Jurkat, Clone E6-1 (cell line): Measurements from ENCODE around the gene RNF225.
"Not testable (repeated sequence)": the region's sequence is repeated elsewhere in the genome, so short reads cannot be mapped to it uniquely, and the experiment has no call there.

Source experiments
- DNase-seq: peaks from one replicate; pipeline ENCODE4 v3.0.0-alpha.2; 2011; ENCODE audit warnings: low read depth, low spot score
- H3K4me3 ChIP-seq: 2 replicates; pipeline ENCODE4 v1.5.1; 2011; ENCODE audit warnings: mild to moderate bottlenecking, low read length, control low read depth, moderate library complexity

RNF225 gene

GRCh38 chr19:58401840-58402421, 6.5 kb downstream of the RNF225 start:
- DNase-seq, result no peak
- H3K4me3 ChIP-seq, result peak overlapping the region; percentile 74

- H3K4me3 ChIP-seq, DNase-seq: not testable (repeated sequence)
These were observed 8.5 kb downstream of the RNF225 start for GRCh38 chr19:58403920-58404478.

GRCh38 chr19:58406818-58407657, 11.6 kb downstream of the RNF225 start:
- H3K4me3 ChIP-seq, result peak overlapping the region; percentile 92
- DNase-seq, result no peak

GRCh38 chr19:58407658-58408151, 12.2 kb downstream of the RNF225 start:
- peak overlapping the region; percentile 92 for H3K4me3 ChIP-seq
- no peak for DNase-seq

- peak; percentile 94 for DNase-seq
- H3K4me3 ChIP-seq, result peak within 1 kb of the TSS; percentile 92
These were observed 12.9 kb downstream of the RNF225 start, which contains the start of gene ZNF584 for GRCh38 chr19:58408152-58409009. ZNF584 (plus strand) TSS chr19:58408649; CDS start chr19:58409148, 499 bp downstream.

- DNase-seq, result no peak
- peak overlapping the region; percentile 92 for H3K4me3 ChIP-seq
These were observed 13.7 kb downstream of the RNF225 start for GRCh38 chr19:58409010-58409790.

- DNase-seq, result no peak
- no peak overlapping the region for H3K4me3 ChIP-seq
These were observed 21.1 kb downstream of the RNF225 start for GRCh38 chr19:58416604-58417003.

GRCh38 chr19:58417071-58417470, 21.6 kb downstream of the RNF225 start:
- H3K4me3 ChIP-seq, result no peak overlapping the region

GRCh38 chr19:58428617-58429016, 33.2 kb downstream of the RNF225 start:
- DNase-seq, result no peak
- no peak overlapping the region for H3K4me3 ChIP-seq

More at GRCh38 chr19:58417071-58417470, 21.6 kb downstream of the RNF225 start:
- peak; percentile 99 for DNase-seq

- DNase-seq, result no peak
- no peak overlapping the region for H3K4me3 ChIP-seq
These were observed 34.3 kb downstream of the RNF225 start for GRCh38 chr19:58429745-58430144.

- H3K4me3 ChIP-seq, result no peak overlapping the region
- no peak for DNase-seq
These were observed 38.8 kb downstream of the RNF225 start for GRCh38 chr19:58434217-58434616.

- no peak within 1 kb of the TSS for H3K4me3 ChIP-seq
- DNase-seq, result no peak
These were observed 44.4 kb downstream of the RNF225 start, which contains the start of gene ZNF132 for GRCh38 chr19:58439576-58440554. ZNF132 (minus strand) TSS chr19:58440153; CDS start chr19:58439821, 332 bp downstream.

- DNase-seq, result no peak
- H3K4me3 ChIP-seq, result no peak overlapping the region
These were observed 45.1 kb downstream of the RNF225 start for GRCh38 chr19:58440556-58440955.

- not testable (repeated sequence) for DNase-seq, H3K4me3 ChIP-seq
These were observed 47.5 kb downstream of the RNF225 start for GRCh38 chr19:58442986-58443385.
